GM23248 (cell line): ENCODE measurements around the gene SLC44A4.

Experiments
- EZH2 ChIP-seq: fragments of 200-600 bp; sonication (generic); IDR thresholded peaks from 2 replicates; pipeline ENCODE4 v1.6.1; 2018; ENCODE audit warnings: antibody characterized with exemption, mild to moderate bottlenecking; ENCODE audit not compliant: insufficient read depth, poor library complexity, severe bottlenecking
- EZH2phosphoT487 ChIP-seq: fragments of 200-600 bp; sonication (generic); IDR thresholded peaks from 2 replicates; pipeline ENCODE4 v1.6.1; 2018; ENCODE audit warnings: antibody characterized with exemption, moderate library complexity, mild to moderate bottlenecking, low read depth; ENCODE audit not compliant: insufficient read depth

DNA sequence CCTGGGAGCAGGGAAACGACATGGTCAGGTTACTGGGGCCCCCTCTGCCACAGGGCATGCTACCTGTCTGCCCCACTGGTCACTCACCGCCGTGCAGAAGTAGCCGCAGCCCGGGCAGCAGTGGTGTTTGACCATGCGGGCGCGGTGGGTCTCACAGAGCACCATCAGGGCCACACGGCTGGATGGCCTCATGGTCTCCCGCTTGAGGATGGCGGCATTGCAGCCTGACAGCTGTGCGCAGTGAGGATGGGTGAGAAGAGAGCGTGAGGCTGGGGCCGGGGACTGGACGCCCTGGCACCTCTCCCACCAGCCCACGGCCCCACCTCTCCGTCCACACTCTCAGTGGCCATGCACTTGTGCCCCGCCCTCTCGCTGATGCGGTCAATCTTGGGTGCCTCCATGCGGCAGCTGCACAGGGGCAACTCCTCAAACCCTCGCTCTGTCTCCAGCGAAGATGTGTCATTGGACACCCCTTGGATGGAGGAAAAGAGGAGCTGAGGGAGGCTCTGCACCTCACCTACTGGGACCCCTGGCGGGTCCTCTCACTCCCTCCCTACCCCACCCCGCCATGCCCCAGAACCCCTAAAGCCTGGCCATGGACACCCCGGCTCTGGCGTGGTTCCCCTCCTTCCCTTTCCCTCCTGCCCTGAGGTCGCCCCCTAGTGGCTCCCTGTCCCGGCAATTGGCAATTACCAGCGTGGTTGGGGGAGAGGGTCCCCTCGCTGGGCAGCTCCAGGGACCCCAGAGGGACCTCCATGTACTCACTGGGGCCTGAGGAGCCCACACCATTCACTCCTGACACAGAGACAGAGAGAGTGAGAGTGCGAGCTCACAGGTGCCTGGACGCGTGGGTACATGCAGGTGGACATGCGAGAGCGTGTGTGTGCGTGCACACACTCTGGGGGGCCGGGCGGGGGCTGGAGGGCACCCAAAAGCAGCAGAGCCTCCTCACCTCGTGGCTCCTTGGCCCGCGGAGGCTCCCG, 9.8 kb upstream of the SLC44A4 start:
- TF ChIP-seq EZH2 (no peak), EZH2phosphoT487 (no peak)
